ENCODE results near the gene WWOX. TPM values are rescaled to one million over a fixed set of nuclear protein-coding genes. Genes with fewer than 3 reads are reported as not detected.

The WWOX gene
- total and polyA plus RNA-seq, 2 of the 13 experiments (the other 11 are each of a cell fraction or from before 2014, with no cell fraction given) = 9.1 to 37.4 TPM

- TF ChIP-seq IRF9 (CRISPR knock-in tag; IDR thresholded peaks at IDR 0.05; ENCODE audit: borderline replicate concordance) = no peak
- TF ChIP-seq USF2 (IDR thresholded peaks at IDR 0.05; ENCODE audit: low read depth, low read length) = peak; percentile 50; the same call in 1 of the 2 replicates
- peak; percentile 29; the same call in 1 of the 2 replicates for TF ChIP-seq USF2 (CRISPR knock-in tag; IDR thresholded peaks at IDR 0.05; ENCODE audit: borderline replicate concordance)
- peak; percentile 53; the same call in 1 of the 2 replicates for TF ChIP-seq FOXK1 (CRISPR knock-in tag; IDR thresholded peaks at IDR 0.05; ENCODE audit: borderline replicate concordance, low read depth)
- TF ChIP-seq, protein P1, sequence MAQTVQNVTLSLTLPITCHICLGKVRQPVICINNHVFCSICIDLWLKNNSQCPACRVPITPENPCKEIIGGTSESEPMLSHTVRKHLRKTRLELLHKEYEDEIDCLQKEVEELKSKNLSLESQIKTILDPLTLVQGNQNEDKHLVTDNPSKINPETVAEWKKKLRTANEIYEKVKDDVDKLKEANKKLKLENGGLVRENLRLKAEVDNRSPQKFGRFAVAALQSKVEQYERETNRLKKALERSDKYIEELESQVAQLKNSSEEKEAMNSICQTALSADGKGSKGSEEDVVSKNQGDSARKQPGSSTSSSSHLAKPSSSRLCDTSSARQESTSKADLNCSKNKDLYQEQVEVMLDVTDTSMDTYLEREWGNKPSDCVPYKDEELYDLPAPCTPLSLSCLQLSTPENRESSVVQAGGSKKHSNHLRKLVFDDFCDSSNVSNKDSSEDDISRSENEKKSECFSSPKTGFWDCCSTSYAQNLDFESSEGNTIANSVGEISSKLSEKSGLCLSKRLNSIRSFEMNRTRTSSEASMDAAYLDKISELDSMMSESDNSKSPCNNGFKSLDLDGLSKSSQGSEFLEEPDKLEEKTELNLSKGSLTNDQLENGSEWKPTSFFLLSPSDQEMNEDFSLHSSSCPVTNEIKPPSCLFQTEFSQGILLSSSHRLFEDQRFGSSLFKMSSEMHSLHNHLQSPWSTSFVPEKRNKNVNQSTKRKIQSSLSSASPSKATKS (CRISPR knock-in tag; IDR thresholded peaks at IDR 0.05) = no peak
- no peak for TF ChIP-seq MLX (CRISPR knock-in tag; IDR thresholded peaks at IDR 0.05)
- peak; percentile 59; the same call in 1 of the 2 replicates for TF ChIP-seq RAD21 (CRISPR knock-in tag; IDR thresholded peaks at IDR 0.05)
- no peak for TF ChIP-seq SP140L (CRISPR knock-in tag; IDR thresholded peaks at IDR 0.05; ENCODE audit: borderline replicate concordance)
- TF ChIP-seq TOPORS (CRISPR knock-in tag; IDR thresholded peaks at IDR 0.05) = no peak
- TF ChIP-seq ZFP90 (CRISPR knock-in tag; IDR thresholded peaks at IDR 0.05; ENCODE audit: borderline replicate concordance) = no peak
- TF ChIP-seq NFYC (CRISPR knock-in tag; IDR thresholded peaks at IDR 0.05) = 0 out of 2 replicates have a peak, but pooled peaks have one; percentile 16
- TF ChIP-seq ZNF430 (CRISPR knock-in tag; IDR thresholded peaks at IDR 0.05) = no peak
- no peak for TF ChIP-seq HMG20A (CRISPR knock-in tag; IDR thresholded peaks at IDR 0.05; ENCODE audit: borderline replicate concordance)
- no peak for TF ChIP-seq KLF11 (CRISPR knock-in tag; IDR thresholded peaks at IDR 0.05)
- no peak for TF ChIP-seq ZNF562 (CRISPR knock-in tag; IDR thresholded peaks at IDR 0.05; ENCODE audit: borderline replicate concordance)
- TF ChIP-seq KAT8 (CRISPR knock-in tag; IDR thresholded peaks at IDR 0.05) = 0 out of 2 replicates have a peak, but pooled peaks have one; percentile 22
- no peak for TF ChIP-seq HMGXB4 (CRISPR knock-in tag; IDR thresholded peaks at IDR 0.05; ENCODE audit: borderline replicate concordance in 1 of 2, low read depth in 1 of 2)
- TF ChIP-seq TFDP1 (CRISPR knock-in tag; IDR thresholded peaks at IDR 0.05; ENCODE audit: borderline replicate concordance) = no peak
- TF ChIP-seq MEF2D (CRISPR knock-in tag; IDR thresholded peaks at IDR 0.05) = no peak
Observed at GRCh38 chr16:78925083-78925767, 825.8 kb downstream of the WWOX start (continued).
